Breast epithelium (tissue), 4 donors: ENCODE measurements around the gene C1QTNF4. TPM values are rescaled to one million over a fixed set of nuclear protein-coding genes. Genes with fewer than 3 reads are reported as not detected.

Source experiments
- DNase-seq, 2 donors: peaks; one replicate each; pipeline ENCODE4 v3.0.0-alpha.2; 2019; ENCODE audit warnings: low spot score in 2 of 2
- H3K27ac ChIP-seq, 2 donors: fragments of 200-600 bp; sonication (generic) in 1 of 2; one replicate each; pipeline ENCODE4 v1.5.1; 2016 to 2019; ENCODE audit warnings: mild to moderate bottlenecking in 1 of 2
- H3K27me3 ChIP-seq, 2 donors: fragments of 200-600 bp; sonication (generic) in 1 of 2; one replicate each; pipeline versions ENCODE4 v1.5.1 to v1.6.0; 2017 to 2019; ENCODE audit warnings: control low read depth in 1 of 2, mild to moderate bottlenecking in 1 of 2
- H3K36me3 ChIP-seq: fragments of 200-600 bp; one replicate; pipeline ENCODE4 v1.5.1; 2019
- H3K4me1 ChIP-seq, 2 donors: fragments of 200-600 bp; sonication (generic); one replicate each; pipeline ENCODE4 v1.5.1; 2016 to 2019; ENCODE audit warnings: control low read depth in 1 of 2
- H3K4me3 ChIP-seq, 3 donors: fragments of 200-600 bp; sonication (generic); 1 replicate in 2 of 3; 2 replicates in 1 of 3; pipeline ENCODE4 v1.5.1; 2016 to 2019; ENCODE audit warnings: mild to moderate bottlenecking in 3 of 3, moderate library complexity in 2 of 3
- H3K9me3 ChIP-seq, 2 donors: fragments of 200-600 bp; sonication (generic) in 1 of 2; one replicate each; pipeline ENCODE4 v1.5.1; 2016 to 2019; ENCODE audit warnings: control low read depth in 1 of 2
- CTCF ChIP-seq, 3 donors: fragments of 450-650 bp; IDR thresholded peaks; one replicate each; pipeline ENCODE4 v1.5.1; 2016 to 2017; ENCODE audit warnings: antibody characterized with exemption in 3 of 3, mild to moderate bottlenecking in 3 of 3, moderate library complexity in 3 of 3
- POLR2A ChIP-seq: fragments of 450-650 bp; IDR thresholded peaks from one replicate; pipeline ENCODE4 v1.6.1; 2016; ENCODE audit warnings: antibody characterized with exemption, mild to moderate bottlenecking, moderate library complexity
- POLR2AphosphoS5 ChIP-seq, 3 donors: sonication (generic); formaldehyde crosslinking; IDR thresholded peaks; one replicate each; pipeline ENCODE4 v1.6.1; 2017; ENCODE audit warnings: antibody characterized with exemption in 3 of 3
- intact Hi-C: fragments of 100-400 bp; cut with DNase I; formaldehyde crosslinking; loops from one replicate; pipeline ENCODE4 v1.15.1; 2023; ENCODE audit warnings: low total_unique reads
- total RNA-seq, 3 donors: library from RNA; depleted of rRNA; stranded (reverse); fragments of >200 nt; gene quantifications; one replicate each; pipeline ENCODE4 v1.1.0, GENCODE V29; 2016

The C1QTNF4 gene
- total RNA-seq, 3 donors from 2014 or later, result 0.96 to 5.6 (median 4.4) TPM

DNA sequence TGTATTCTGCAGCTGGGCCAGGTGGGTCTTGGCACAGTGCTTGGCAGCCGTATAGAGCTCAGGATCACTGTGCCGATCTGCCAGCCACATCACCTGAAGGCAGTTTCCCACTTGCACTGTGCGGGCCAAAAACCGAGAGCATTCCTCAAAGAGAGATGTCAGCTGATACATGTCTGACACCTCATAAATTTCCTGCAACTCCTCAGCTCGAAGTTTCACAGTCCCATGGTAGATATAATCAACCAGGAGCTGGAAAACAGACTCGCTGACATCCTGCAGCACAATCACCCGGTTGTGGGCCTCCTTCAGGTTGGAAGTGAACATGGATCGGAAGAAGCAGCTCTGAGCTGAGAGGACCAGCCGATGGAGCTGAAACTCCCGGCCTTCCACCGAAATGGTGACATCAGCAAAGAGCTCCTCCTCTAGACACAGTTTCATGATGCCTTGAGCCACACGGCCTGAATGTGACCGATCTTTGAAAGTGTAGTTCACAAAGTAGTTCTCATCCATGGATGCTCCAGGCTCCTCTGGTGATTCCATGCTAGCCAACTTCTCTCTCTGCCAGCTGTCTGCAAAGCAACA is 16.7 kb downstream of the C1QTNF4 start:
- no peaks in the 10 kb centered on the region for H3K36me3 ChIP-seq
- H3K27me3 ChIP-seq, result no peaks in the 10 kb centered on the region
- H3K4me1 ChIP-seq, result peaks cover 0 to 28% of the 10 kb centered on the region in 2 donors
- TF ChIP-seq POLR2AphosphoS5 (IDR thresholded peaks at IDR 0.05) (no peak), CTCF (IDR thresholded peaks at IDR 0.05) (no peak), POLR2A (no peak)
- H3K27ac ChIP-seq, result peak overlapping the region; percentile 93 to 96
- no peaks in the 10 kb centered on the region for H3K9me3 ChIP-seq
- DNase-seq, result no peak
- intact Hi-C loops, result no loop called here
- peak overlapping the region in 2 of 3 donors; percentile 76 to 98 for H3K4me3 ChIP-seq

- H3K9me3 ChIP-seq, result no peaks in the 10 kb centered on the region
- H3K4me1 ChIP-seq, result peaks cover 0 to 17% of the 10 kb centered on the region in 2 donors
- TF ChIP-seq POLR2AphosphoS5 (IDR thresholded peaks at IDR 0.05), result no peak
- TF ChIP-seq CTCF (IDR thresholded peaks at IDR 0.05), result no peak
- no peak for TF ChIP-seq POLR2A
- no peak overlapping the region for H3K27ac ChIP-seq
- H3K27me3 ChIP-seq, result no peaks in the 10 kb centered on the region
- DNase-seq, result no peak
- no peaks in the 10 kb centered on the region for H3K36me3 ChIP-seq
- intact Hi-C loops, result no loop called here
- no peak overlapping the region for H3K4me3 ChIP-seq
Measured at GRCh38 chr11:47573321-47573720, 20.9 kb downstream of the C1QTNF4 start.

- no peaks in the 10 kb centered on the region for H3K36me3 ChIP-seq
- DNase-seq, result no peak
- H3K4me1 ChIP-seq, result peaks cover 0 to 11% of the 10 kb centered on the region in 2 donors
- no peak overlapping the region for H3K4me3 ChIP-seq
- no peak for TF ChIP-seq POLR2AphosphoS5 (IDR thresholded peaks at IDR 0.05)
- no peak for TF ChIP-seq CTCF (IDR thresholded peaks at IDR 0.05)
- no peak for TF ChIP-seq POLR2A
- peak overlapping the region; percentile 2 to 20 for H3K27ac ChIP-seq
- no peaks in the 10 kb centered on the region for H3K9me3 ChIP-seq
- H3K27me3 ChIP-seq, result no peaks in the 10 kb centered on the region
- intact Hi-C loops, result no loop called here
Measured at GRCh38 chr11:47572715-47573255, 21.4 kb downstream of the C1QTNF4 start.

DNA sequence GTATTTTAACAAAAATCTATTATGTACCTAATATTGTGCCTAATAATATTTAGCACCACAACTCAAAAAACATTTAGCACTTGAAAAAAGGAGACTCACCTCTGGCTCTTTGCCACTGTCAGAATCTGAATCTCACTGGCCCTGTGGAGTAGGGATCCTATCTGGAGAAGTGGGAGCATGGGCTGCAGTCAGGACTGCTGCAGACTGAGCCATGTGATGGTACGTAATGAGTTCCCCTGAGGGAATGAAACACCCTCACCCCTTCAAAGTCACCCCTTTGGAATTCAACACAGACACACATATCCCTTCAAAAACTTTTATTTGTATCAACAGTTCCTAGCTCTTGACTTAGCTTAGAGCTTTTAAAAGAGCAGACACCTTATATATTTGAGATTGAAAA is 22.3 kb downstream of the C1QTNF4 start:
- peaks cover 0 to 3% of the 10 kb centered on the region in 2 donors for H3K4me1 ChIP-seq
- H3K36me3 ChIP-seq, result no peaks in the 10 kb centered on the region
- H3K27me3 ChIP-seq, result no peaks in the 10 kb centered on the region
- DNase-seq, result no peak
- TF ChIP-seq POLR2AphosphoS5 (IDR thresholded peaks at IDR 0.05), result no peak
- no peak for TF ChIP-seq POLR2A
- no peak for TF ChIP-seq CTCF (IDR thresholded peaks at IDR 0.05)
- intact Hi-C loops, result no loop called here
- no peak overlapping the region for H3K27ac ChIP-seq
- no peaks in the 10 kb centered on the region for H3K9me3 ChIP-seq
- no peak overlapping the region for H3K4me3 ChIP-seq

- H3K27ac ChIP-seq, result no peak overlapping the region
- H3K9me3 ChIP-seq, result no peaks in the 10 kb centered on the region
- DNase-seq, result no peak
- no peak overlapping the region for H3K4me3 ChIP-seq
- no peaks in the 10 kb centered on the region for H3K4me1 ChIP-seq
- no peak for TF ChIP-seq POLR2A
- TF ChIP-seq POLR2AphosphoS5 (IDR thresholded peaks at IDR 0.05), result no peak
- TF ChIP-seq CTCF (IDR thresholded peaks at IDR 0.05), result no peak
- no peaks in the 10 kb centered on the region for H3K36me3 ChIP-seq
- intact Hi-C loops, result no loop called here
- H3K27me3 ChIP-seq, result no peaks in the 10 kb centered on the region
Measured at GRCh38 chr11:47571357-47571729, 22.9 kb downstream of the C1QTNF4 start.
